Thyroid gland (tissue), 4 donors: Measurements from ENCODE around the gene CACYBP.

ENCODE experiments used
- CTCF ChIP-seq, 6 experiments: fragments of 200-600 bp in 3 of 6; fragments of 450-650 bp in 3 of 6; sonication (generic) in 3 of 6; IDR thresholded peaks; one replicate each; pipeline ENCODE4 v1.5.1; 2016 to 2019; ENCODE audit warnings: antibody characterized with exemption in 6 of 6, mild to moderate bottlenecking in 2 of 6, inconsistent platforms in 1 of 6, moderate library complexity in 1 of 6
- POLR2A ChIP-seq, 2 donors: fragments of 450-650 bp; IDR thresholded peaks; one replicate each; pipeline ENCODE4 v1.6.1; 2017; ENCODE audit warnings: antibody characterized with exemption in 2 of 2, mild to moderate bottlenecking in 2 of 2, moderate library complexity in 1 of 2

GRCh38 chr1:174989536-174990220, 10.1 kb upstream of the CACYBP start:
- TF ChIP-seq POLR2A (IDR thresholded peaks at IDR 0.05) (no peak), CTCF (IDR thresholded peaks at IDR 0.05) (no peak)
